Measurements from ENCODE around the gene PCSK5. TPM values are rescaled to one million over a fixed set of nuclear protein-coding genes. Genes with fewer than 3 reads are reported as not detected.

Gene PCSK5
- total and polyA plus RNA-seq, 10 donors = 0.28 to 8.1 (median 5.5) TPM

- Histone ChIP-seq H3K9me3 (no peaks in the 10 kb centered on the region), H3K27ac (no peak overlapping the region), H3K4me3 (no peak overlapping the region), H3K27me3 (replicated peaks in 1 of 7) (no peaks in the 10 kb centered on the region), H3K4me1 (no peaks in the 10 kb centered on the region), H3K36me3 (no peaks in the 10 kb centered on the region)
- intact Hi-C loops (cut with DNase I; ENCODE audit: low total_unique reads) = no loop called here
- WGBS, 5 donors = 59 to 72% (median 68%) methylated on average over 5 of the region's 5 CpGs
- no peak for TF ChIP-seq POLR2A (IDR thresholded peaks at IDR 0.05)
- no peak for TF ChIP-seq POLR2AphosphoS5 (IDR thresholded peaks at IDR 0.05)
- TF ChIP-seq, protein P1, sequence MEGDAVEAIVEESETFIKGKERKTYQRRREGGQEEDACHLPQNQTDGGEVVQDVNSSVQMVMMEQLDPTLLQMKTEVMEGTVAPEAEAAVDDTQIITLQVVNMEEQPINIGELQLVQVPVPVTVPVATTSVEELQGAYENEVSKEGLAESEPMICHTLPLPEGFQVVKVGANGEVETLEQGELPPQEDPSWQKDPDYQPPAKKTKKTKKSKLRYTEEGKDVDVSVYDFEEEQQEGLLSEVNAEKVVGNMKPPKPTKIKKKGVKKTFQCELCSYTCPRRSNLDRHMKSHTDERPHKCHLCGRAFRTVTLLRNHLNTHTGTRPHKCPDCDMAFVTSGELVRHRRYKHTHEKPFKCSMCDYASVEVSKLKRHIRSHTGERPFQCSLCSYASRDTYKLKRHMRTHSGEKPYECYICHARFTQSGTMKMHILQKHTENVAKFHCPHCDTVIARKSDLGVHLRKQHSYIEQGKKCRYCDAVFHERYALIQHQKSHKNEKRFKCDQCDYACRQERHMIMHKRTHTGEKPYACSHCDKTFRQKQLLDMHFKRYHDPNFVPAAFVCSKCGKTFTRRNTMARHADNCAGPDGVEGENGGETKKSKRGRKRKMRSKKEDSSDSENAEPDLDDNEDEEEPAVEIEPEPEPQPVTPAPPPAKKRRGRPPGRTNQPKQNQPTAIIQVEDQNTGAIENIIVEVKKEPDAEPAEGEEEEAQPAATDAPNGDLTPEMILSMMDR (IDR thresholded peaks at IDR 0.05 in 8 of 11, conservative IDR thresholded peaks at IDR 0.05 in 3 of 11) = no peak
- DNase-seq = no peak
These were observed 462.8 kb downstream of the PCSK5 start for GRCh38 chr9:76353280-76353679.

GRCh38 chr9:76354221-76354620 is 463.7 kb downstream of the PCSK5 start:
- Histone ChIP-seq H3K27me3 (replicated peaks in 1 of 7) (no peaks in the 10 kb centered on the region), H3K9me3 (no peaks in the 10 kb centered on the region), H3K4me1 (peaks cover 0 to 3% (median 0%) of the 10 kb centered on the region in 6 donors), H3K4me3 (no peak overlapping the region), H3K36me3 (no peaks in the 10 kb centered on the region), H3K27ac (no peak overlapping the region)
- 80 to 98% (median 90%) methylated on average over 3 of the region's 3 CpGs for WGBS, 5 donors
- intact Hi-C loops (cut with DNase I; ENCODE audit: low total_unique reads) = no loop called here
- DNase-seq = no peak
- TF ChIP-seq POLR2AphosphoS5 (IDR thresholded peaks at IDR 0.05) = no peak
- TF ChIP-seq, protein P1 (IDR thresholded peaks at IDR 0.05 in 8 of 11, conservative IDR thresholded peaks at IDR 0.05 in 3 of 11) = no peak
- TF ChIP-seq POLR2A (IDR thresholded peaks at IDR 0.05) = no peak

- 72 to 89% (median 82%) methylated on average over 6 of the region's 6 CpGs for WGBS, 5 donors
- TF ChIP-seq, protein P1 (IDR thresholded peaks at IDR 0.05 in 8 of 11, conservative IDR thresholded peaks at IDR 0.05 in 3 of 11) = no peak
- TF ChIP-seq POLR2AphosphoS5 (IDR thresholded peaks at IDR 0.05) (no peak), POLR2A (IDR thresholded peaks at IDR 0.05) (no peak)
- intact Hi-C loops (cut with DNase I; ENCODE audit: low total_unique reads) = no loop called here
- H3K27me3 ChIP-seq (replicated peaks in 1 of 7) = no peaks in the 10 kb centered on the region
- no peaks in the 10 kb centered on the region for H3K9me3 ChIP-seq
- H3K4me1 ChIP-seq = peaks cover 0 to 4% (median 0%) of the 10 kb centered on the region in 6 donors
- DNase-seq = no peak
- no peaks in the 10 kb centered on the region for H3K36me3 ChIP-seq
- no peak overlapping the region for H3K4me3 ChIP-seq
- H3K27ac ChIP-seq = no peak overlapping the region
These were observed 465.4 kb downstream of the PCSK5 start for GRCh38 chr9:76355886-76356285.

- DNase-seq = no peak
- 36 to 74% (median 45%) methylated on average over 1 of the region's 1 CpG for WGBS, 5 donors
- no peak overlapping the region for H3K27ac ChIP-seq
- intact Hi-C loops (cut with DNase I; ENCODE audit: low total_unique reads) = no loop called here
- no peaks in the 10 kb centered on the region for H3K27me3 ChIP-seq (replicated peaks in 1 of 7)
- H3K9me3 ChIP-seq = no peaks in the 10 kb centered on the region
- TF ChIP-seq, protein P1 (IDR thresholded peaks at IDR 0.05 in 8 of 11, conservative IDR thresholded peaks at IDR 0.05 in 3 of 11) = no peak
- no peak for TF ChIP-seq POLR2A (IDR thresholded peaks at IDR 0.05)
- no peak overlapping the region for H3K4me3 ChIP-seq
- H3K4me1 ChIP-seq = peaks cover 0 to 4% (median 0%) of the 10 kb centered on the region in 6 donors
- H3K36me3 ChIP-seq = no peaks in the 10 kb centered on the region
These were observed 467.1 kb downstream of the PCSK5 start for GRCh38 chr9:76357555-76357954.
